K562 treated with DMSO at 1 percent for 24 hours (cell line): ENCODE measurements around the gene EXTL2. TPM values are rescaled to one million over a fixed set of nuclear protein-coding genes. Genes with fewer than 3 reads are reported as not detected.

Source experiments
- total RNA-seq: library from RNA; unstranded; fragments of 300-600 nt; gene quantifications from 2 replicates; pipeline ENCODE4 v1.2.3, GENCODE V29; 2022; ENCODE audit warnings: low read depth; ENCODE audit not compliant: insufficient read depth

EXTL2 gene, protein sequence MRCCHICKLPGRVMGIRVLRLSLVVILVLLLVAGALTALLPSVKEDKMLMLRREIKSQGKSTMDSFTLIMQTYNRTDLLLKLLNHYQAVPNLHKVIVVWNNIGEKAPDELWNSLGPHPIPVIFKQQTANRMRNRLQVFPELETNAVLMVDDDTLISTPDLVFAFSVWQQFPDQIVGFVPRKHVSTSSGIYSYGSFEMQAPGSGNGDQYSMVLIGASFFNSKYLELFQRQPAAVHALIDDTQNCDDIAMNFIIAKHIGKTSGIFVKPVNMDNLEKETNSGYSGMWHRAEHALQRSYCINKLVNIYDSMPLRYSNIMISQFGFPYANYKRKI
- total RNA-seq = 10.0 and 15.3 TPM in 2 replicates

DNA sequence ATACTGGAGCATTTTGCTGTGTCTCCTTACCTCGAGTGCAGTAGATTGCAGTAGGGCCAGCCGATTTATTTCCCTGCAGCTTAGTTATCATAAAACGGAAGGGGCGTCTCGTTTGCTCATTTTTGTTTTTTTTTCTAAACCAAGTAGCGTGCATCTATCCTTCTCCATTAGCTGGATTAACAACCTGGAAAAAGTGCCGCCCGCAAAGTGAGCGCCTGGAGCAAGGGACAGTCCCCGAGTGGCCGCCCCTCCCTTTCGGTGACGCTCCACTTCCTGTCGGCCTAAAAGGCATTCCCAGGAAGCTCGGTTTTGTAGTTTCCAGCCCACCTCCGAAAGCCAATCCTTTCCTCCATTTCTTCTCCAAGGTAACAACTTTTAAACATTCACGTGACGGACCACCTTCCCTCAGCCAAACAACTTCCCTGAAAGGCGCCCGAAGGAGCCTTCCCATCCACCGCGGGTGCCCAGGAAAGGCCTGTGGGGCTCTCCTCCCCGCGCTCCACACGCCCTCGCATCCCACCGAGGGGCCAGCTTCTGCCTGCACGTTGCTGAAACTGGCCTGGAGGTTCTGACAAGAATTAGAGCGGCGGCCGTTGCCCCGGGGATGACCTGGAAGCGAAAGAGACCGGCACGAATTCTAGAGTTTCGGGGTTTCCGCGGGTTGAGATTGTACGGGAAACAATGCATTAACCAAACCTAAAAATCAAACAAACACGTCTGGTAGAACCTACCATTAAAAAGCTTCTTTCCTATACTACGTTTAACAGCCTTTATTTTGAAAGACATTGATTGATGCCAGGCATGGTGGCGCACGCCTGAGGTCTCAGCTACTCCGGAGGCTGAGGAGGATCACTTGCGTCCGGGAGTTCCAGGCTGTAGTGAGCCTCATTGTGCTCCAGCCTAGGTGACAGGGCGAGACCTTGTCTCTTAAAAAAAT lies at the start of gene EXTL2:
Gene EXTL2, minus strand, starts transcription at position 240 of the 937 bp plus-strand sequence. CDS start 6,085 bp downstream, outside the sequence.

DNA sequence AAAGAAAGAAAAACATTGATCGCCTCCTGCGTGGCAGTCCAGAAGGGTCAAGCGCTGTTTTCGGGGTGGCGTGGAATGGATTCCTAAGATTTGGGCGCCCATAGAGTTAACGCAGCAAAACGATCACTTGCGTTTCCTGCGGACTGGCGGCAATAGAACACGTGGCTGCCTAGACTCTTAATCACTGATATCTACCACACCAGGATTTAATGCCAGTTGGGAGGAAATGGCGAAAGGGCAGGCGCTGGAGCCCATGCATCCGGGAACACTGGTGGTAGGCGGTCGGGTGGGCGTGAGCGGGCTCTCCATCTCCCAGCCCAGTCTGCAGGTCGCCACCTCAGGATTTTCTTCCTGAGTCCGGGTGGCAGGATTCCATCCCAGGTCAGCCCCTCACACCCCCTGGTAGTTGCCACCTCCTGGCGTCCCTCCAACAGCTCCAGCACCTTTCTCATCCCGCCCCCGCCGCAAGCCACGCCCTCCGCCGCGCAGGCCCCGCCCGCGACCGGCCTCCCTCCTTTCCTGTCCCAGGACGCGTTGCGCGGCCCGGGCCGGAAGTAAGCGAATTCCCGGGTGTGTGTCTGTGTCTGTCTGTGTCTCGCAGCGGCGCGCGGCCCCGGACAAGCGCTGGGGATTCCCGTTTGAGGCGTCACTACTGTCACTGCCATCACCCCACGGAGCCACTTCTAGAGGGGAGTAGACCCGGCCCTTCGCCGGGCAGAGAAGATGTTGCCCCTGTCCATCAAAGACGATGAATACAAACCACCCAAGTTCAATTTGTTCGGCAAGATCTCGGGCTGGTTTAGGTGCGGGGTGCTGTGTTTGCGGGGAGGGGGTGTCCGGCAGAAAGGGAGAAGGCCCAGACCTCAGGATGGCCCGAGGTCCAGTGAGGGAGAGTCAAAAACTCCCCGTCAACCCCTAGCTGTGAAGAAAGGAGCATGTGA lies 1.2 kb upstream of the EXTL2 start, which contains the start of gene SLC30A7:
Gene SLC30A7, plus strand, starts transcription at position 551 of the 941 bp plus-strand sequence. Its CDS starts 173 bp downstream, at position 724.

Other genes starting within 250 kb of the EXTL2 start
- gene VCAM1, start 175.1 kb downstream of the EXTL2 start, total RNA-seq = 0.13 TPM in 1 of 2 replicates, not detected in the other
- 3.0 TPM in 2 replicates for gene SLC30A7, start 1.2 kb upstream of the EXTL2 start, total RNA-seq
- 37.7 and 46.4 TPM in 2 replicates for gene DPH5, start 130.9 kb upstream of the EXTL2 start, total RNA-seq